Measurements from ENCODE around the gene QPCT.
"Not testable (repeated sequence)": the region's sequence is repeated elsewhere in the genome, so short reads cannot be mapped to it uniquely, and the experiment has no call there.

Gene QPCT

GRCh38 chr2:37344453-37345361, at the start of gene QPCT:
Gene QPCT, plus strand, starts transcription at chr2:37344630. Its CDS starts 102 bp downstream, at chr2:37344732.
- peak within 1 kb of the TSS; percentile 52 to 73 (median 63) for H3K4me3 ChIP-seq
- peak within 1 kb of the TSS in 20 of 21 experiments; percentile 44 to 88 (median 81) for H3K27ac ChIP-seq

- not testable (repeated sequence) for H3K27ac ChIP-seq
Measured at GRCh38 chr2:37294858-37295257, 49.6 kb upstream of the QPCT start.

GRCh38 chr2:37295469-37296073, 48.9 kb upstream of the QPCT start:
- H3K4me3 ChIP-seq, result no peak overlapping the region

More at GRCh38 chr2:37294858-37295257, 49.6 kb upstream of the QPCT start:
- H3K4me3 ChIP-seq, result not testable (repeated sequence)

GRCh38 chr2:37297632-37298031, 46.8 kb upstream of the QPCT start:
- no peak overlapping the region for H3K4me3 ChIP-seq
- no peak overlapping the region for H3K27ac ChIP-seq

More at GRCh38 chr2:37295469-37296073, 48.9 kb upstream of the QPCT start:
- H3K27ac ChIP-seq, result no peak overlapping the region

GRCh38 chr2:37300146-37300545, 44.3 kb upstream of the QPCT start:
- no peak overlapping the region for H3K4me3 ChIP-seq
- no peak overlapping the region for H3K27ac ChIP-seq

GRCh38 chr2:37300578-37300977, 43.9 kb upstream of the QPCT start:
- no peak overlapping the region for H3K4me3 ChIP-seq
- no peak overlapping the region for H3K27ac ChIP-seq

- H3K4me3 ChIP-seq, result no peak overlapping the region
- peak overlapping the region in 1 of 21 experiments; percentile 32 for H3K27ac ChIP-seq
Measured at GRCh38 chr2:37301408-37301807, 43.0 kb upstream of the QPCT start.

GRCh38 chr2:37302701-37303252, 41.7 kb upstream of the QPCT start:
- no peak overlapping the region for H3K4me3 ChIP-seq
- H3K27ac ChIP-seq, result no peak overlapping the region

- Histone ChIP-seq H3K27ac (no peak overlapping the region), H3K4me3 (no peak overlapping the region)
Measured at GRCh38 chr2:37306024-37306423, 38.4 kb upstream of the QPCT start.

GRCh38 chr2:37307500-37307899, 36.9 kb upstream of the QPCT start:
- Histone ChIP-seq H3K27ac (no peak overlapping the region), H3K4me3 (no peak overlapping the region)

- Histone ChIP-seq H3K4me3 (no peak overlapping the region), H3K27ac (no peak overlapping the region)
Measured at GRCh38 chr2:37315364-37315763, 29.1 kb upstream of the QPCT start.

- Histone ChIP-seq H3K27ac (no peak overlapping the region), H3K4me3 (no peak overlapping the region)
Measured at GRCh38 chr2:37316181-37316580, 28.2 kb upstream of the QPCT start.

GRCh38 chr2:37317746-37318145, 26.7 kb upstream of the QPCT start:
- Histone ChIP-seq H3K27ac (no peak overlapping the region), H3K4me3 (no peak overlapping the region)

- no peak overlapping the region for H3K4me3 ChIP-seq
- peak overlapping the region in 1 of 21 experiments; percentile 12 for H3K27ac ChIP-seq
Measured at GRCh38 chr2:37318401-37318800, 26.0 kb upstream of the QPCT start.

GRCh38 chr2:37319754-37320609, 24.4 kb upstream of the QPCT start:
- no peak overlapping the region for H3K4me3 ChIP-seq

GRCh38 chr2:37321029-37321682, 23.3 kb upstream of the QPCT start:
- no peak overlapping the region for H3K4me3 ChIP-seq
- H3K27ac ChIP-seq, result no peak overlapping the region

More at GRCh38 chr2:37319754-37320609, 24.4 kb upstream of the QPCT start:
- H3K27ac ChIP-seq, result no peak overlapping the region

GRCh38 chr2:37322368-37322767, 22.1 kb upstream of the QPCT start:
- Histone ChIP-seq H3K4me3 (no peak overlapping the region), H3K27ac (peak overlapping the region in 1 of 21 experiments; percentile 93)

GRCh38 chr2:37323176-37323780, 21.2 kb upstream of the QPCT start:
- peak overlapping the region; percentile 61 to 88 (median 74) for H3K4me3 ChIP-seq
- peak overlapping the region in 17 of 21 experiments; percentile 37 to 98 (median 91) for H3K27ac ChIP-seq

Data from skin epidermis (tissue), 12 donors.